H1 (cell line): Measurements from ENCODE around the gene GALNT9. TPM values are rescaled to one million over a fixed set of nuclear protein-coding genes. Genes with fewer than 3 reads are reported as not detected.

Source experiments
- CTCF ChIA-PET: fragments of 300-600 bp; sonication (Branson Sonifier 250); formaldehyde crosslinking; loops from one replicate; lab custom pipeline; 2021; ENCODE audit not compliant: partially characterized antibody; lab: Charles Lee
- POLR2A ChIA-PET: fragments of 300-600 bp; sonication (Branson Sonifier 250); formaldehyde crosslinking; loops from one replicate; lab custom pipeline; 2021; ENCODE audit warnings: inconsistent platforms; ENCODE audit not compliant: partially characterized antibody; lab: Charles Lee
- DNase-seq, 2 experiments: peaks; one replicate each; pipeline versions ENCODE4 v3.0.0 to v3.0.0-alpha.2; 2010 to 2022; ENCODE audit warnings: low spot score in 2 of 2, low read depth in 1 of 2, mixed read lengths in 1 of 2
- FAIRE-seq: peaks from 2 replicates; lab custom pipeline; 2011; peaks lifted over from hg19 to GRCh38; lab: Jason Lieb, UNC
- H2AFZ ChIP-seq: 2 replicates; pipeline ENCODE4 v1.8.1; 2012; ENCODE audit warnings: low read length, inconsistent platforms
- H2AK5ac ChIP-seq: 2 replicates; pipeline ENCODE4 v1.6.1; 2013; ENCODE audit warnings: low read depth, low read length
- H2BK120ac ChIP-seq: replicated peaks from 2 replicates; pipeline ENCODE3; 2013; ENCODE audit warnings: low read depth, low read length, inconsistent platforms
- H2BK12ac ChIP-seq: 2 replicates; pipeline ENCODE4 v1.6.1; 2013; ENCODE audit warnings: low read depth, low read length
- H2BK15ac ChIP-seq: 2 replicates; pipeline ENCODE4 v1.6.1; 2013; ENCODE audit warnings: low read length
- H2BK20ac ChIP-seq: 2 replicates; pipeline ENCODE4 v1.6.1; 2013; ENCODE audit warnings: low read length
- H2BK5ac ChIP-seq: 2 replicates; pipeline ENCODE4 v1.6.1; 2013; ENCODE audit warnings: low read depth, low read length
- H3K14ac ChIP-seq: 2 replicates; pipeline ENCODE4 v1.6.1; 2013; ENCODE audit warnings: inconsistent platforms; ENCODE audit not compliant: insufficient read length
- H3K18ac ChIP-seq: 2 replicates; pipeline ENCODE4 v1.6.1; 2013; ENCODE audit warnings: low read length; ENCODE audit errors: extremely low read depth
- H3K23ac ChIP-seq: 2 replicates; pipeline ENCODE4 v1.6.1; 2013; ENCODE audit warnings: inconsistent platforms; ENCODE audit not compliant: insufficient read length
- H3K23me2 ChIP-seq: 2 replicates; pipeline ENCODE4 v1.6.1; 2013; ENCODE audit warnings: low read depth, low read length
- H3K27ac ChIP-seq: 2 replicates; pipeline ENCODE4 v1.6.1; 2011; ENCODE audit warnings: low read depth, low read length, inconsistent platforms
- H3K27me3 ChIP-seq, 4 experiments: replicated peaks in 1 of 4; 1 replicate in 1 of 4; 2 replicates in 3 of 4; pipeline versions ENCODE4 v1.6.1 to v1.8.1; 2011 to 2013; ENCODE audit warnings: low read length in 3 of 4, mild to moderate bottlenecking in 3 of 4, inconsistent platforms in 2 of 4, mixed read lengths in 2 of 4, moderate library complexity in 1 of 4; ENCODE audit not compliant: control insufficient read depth in 3 of 4, insufficient read depth in 3 of 4; ENCODE audit errors: extremely low read depth in 1 of 4
- H3K36me3 ChIP-seq, 4 experiments: 2 replicates each; pipeline versions ENCODE4 v1.6.1 to v1.8.1; 2011 to 2013; ENCODE audit warnings: mild to moderate bottlenecking in 4 of 4, low read length in 3 of 4, moderate library complexity in 2 of 4, control low read depth in 1 of 4, inconsistent platforms in 1 of 4; ENCODE audit not compliant: insufficient read depth in 4 of 4, control insufficient read depth in 2 of 4
- H3K4ac ChIP-seq: replicated peaks from 2 replicates; pipeline ENCODE3; 2013; ENCODE audit warnings: low read length, low read depth, mixed read lengths, inconsistent platforms; ENCODE audit not compliant: insufficient read length
- H3K4me1 ChIP-seq, 4 experiments: replicated peaks in 1 of 4; 1 replicate in 1 of 4; 2 replicates in 3 of 4; pipeline versions ENCODE4 v1.6.1 to v1.8.1; 2011 to 2013; ENCODE audit warnings: low read length in 3 of 4, inconsistent platforms in 2 of 4, mixed read lengths in 1 of 4; ENCODE audit not compliant: insufficient read depth in 4 of 4, control insufficient read depth in 3 of 4
- H3K4me2 ChIP-seq, 2 experiments: 2 replicates each; pipeline versions ENCODE4 v1.6.1 to v1.8.1; 2011 to 2013; ENCODE audit warnings: low read depth in 2 of 2, low read length in 2 of 2, control low read depth in 1 of 2, inconsistent platforms in 1 of 2, mild to moderate bottlenecking in 1 of 2; ENCODE audit not compliant: insufficient read depth in 1 of 2
- H3K4me3 ChIP-seq, 4 experiments: fragments of 200-600, 300-600 bp in 1 of 4; sonication (generic), shearing (Covaris generic), sonication (Bioruptor Twin) in 1 of 4; 2 replicates each; pipeline versions ENCODE4 v1.5.1 to v1.8.1; 2011 to 2016; ENCODE audit warnings: low read length in 4 of 4, low read depth in 3 of 4, control low read depth in 2 of 4, inconsistent platforms in 2 of 4, mild to moderate bottlenecking in 2 of 4, mixed read lengths in 1 of 4, moderate library complexity in 1 of 4; ENCODE audit not compliant: insufficient read depth in 2 of 4; ENCODE audit errors: extremely low read depth in 1 of 4
- H3K56ac ChIP-seq: replicated peaks from 2 replicates; pipeline ENCODE3; 2013; ENCODE audit warnings: low read depth, mild to moderate bottlenecking, mixed read lengths, low read length, inconsistent platforms; ENCODE audit not compliant: insufficient read length
- H3K79me1 ChIP-seq: 2 replicates; pipeline ENCODE4 v1.6.1; 2013; ENCODE audit warnings: low read depth, low read length, control low read depth
- H3K79me2 ChIP-seq, 2 experiments: 2 replicates each; pipeline versions ENCODE4 v1.6.1 to v1.8.1; 2012 to 2013; ENCODE audit warnings: low read length in 2 of 2, mild to moderate bottlenecking in 2 of 2, inconsistent platforms in 1 of 2; ENCODE audit not compliant: insufficient read depth in 2 of 2, control insufficient read depth in 1 of 2
- H3K9ac ChIP-seq, 4 experiments: replicated peaks in 1 of 4; 1 replicate in 1 of 4; 2 replicates in 3 of 4; pipeline versions ENCODE4 v1.6.1 to v1.8.1; 2011 to 2013; ENCODE audit warnings: low read depth in 3 of 4, low read length in 3 of 4, control low read depth in 2 of 4, mild to moderate bottlenecking in 2 of 4, moderate library complexity in 2 of 4, inconsistent platforms in 1 of 4; ENCODE audit errors: extremely low read depth in 1 of 4
- H3K9me3 ChIP-seq, 2 experiments: 2 replicates each; pipeline versions ENCODE4 v1.6.1 to v1.8.1; 2012 to 2013; ENCODE audit warnings: mild to moderate bottlenecking in 2 of 2, moderate library complexity in 2 of 2, control low read depth in 1 of 2, inconsistent platforms in 1 of 2, low read depth in 1 of 2, low read length in 1 of 2, mixed read lengths in 1 of 2; ENCODE audit not compliant: insufficient read depth in 2 of 2
- H4K20me1 ChIP-seq, 2 experiments: replicated peaks in 1 of 2; 2 replicates each; pipeline versions ENCODE3 to v1.8.1; 2011 to 2013; ENCODE audit warnings: inconsistent platforms in 2 of 2, low read length in 2 of 2, mild to moderate bottlenecking in 1 of 2; ENCODE audit not compliant: insufficient read depth in 2 of 2, control insufficient read depth in 1 of 2
- H4K5ac ChIP-seq: 2 replicates; pipeline ENCODE4 v1.6.1; 2013; ENCODE audit warnings: low read length, low read depth, mixed read lengths, inconsistent platforms; ENCODE audit not compliant: insufficient read length
- H4K8ac ChIP-seq: 2 replicates; pipeline ENCODE4 v1.8.0; 2013; ENCODE audit warnings: mild to moderate bottlenecking, moderate library complexity, low read length, inconsistent platforms; ENCODE audit not compliant: insufficient read depth; ENCODE audit errors: extremely low read depth
- H4K91ac ChIP-seq: replicated peaks from 2 replicates; pipeline ENCODE3; 2013; ENCODE audit warnings: low read length, mixed read lengths, inconsistent platforms; ENCODE audit not compliant: insufficient read length
- ATF2 ChIP-seq: IDR thresholded peaks from 2 replicates; pipeline ENCODE4 v1.6.1; 2012; ENCODE audit warnings: low read length, inconsistent platforms
- JUN ChIP-seq: IDR thresholded peaks from 2 replicates; pipeline ENCODE4 v1.6.1; 2011; ENCODE audit warnings: low read depth, mild to moderate bottlenecking, improper control_type of control experiment, low read length
- JUND ChIP-seq: IDR thresholded peaks from 2 replicates; pipeline ENCODE4 v1.6.1; 2011; ENCODE audit warnings: mild to moderate bottlenecking, improper control_type of control experiment, low read length
- NRF1 ChIP-seq: IDR thresholded peaks from 2 replicates; pipeline ENCODE4 v1.6.1; 2011; ENCODE audit warnings: mild to moderate bottlenecking, low read depth, low read length, improper control_type of control experiment
- PHF8 ChIP-seq: fragments of 200-600 bp; sonication (generic); conservative IDR thresholded peaks from 2 replicates; pipeline ENCODE4 v1.7.1; 2012; ENCODE audit warnings: low read depth, mild to moderate bottlenecking, inconsistent platforms, low read length, moderate library complexity
- POLR2AphosphoS5 ChIP-seq: IDR thresholded peaks from 2 replicates; pipeline ENCODE4 v1.6.1; 2011; ENCODE audit warnings: low read depth, low read length
- POU5F1 ChIP-seq: IDR thresholded peaks from 2 replicates; pipeline ENCODE4 v1.6.1; 2011; ENCODE audit warnings: low read depth, mild to moderate bottlenecking, low read length, moderate library complexity
- RFX5 ChIP-seq: IDR thresholded peaks from 2 replicates; pipeline ENCODE4 v1.6.1; 2011; ENCODE audit warnings: low read depth, low read length, improper control_type of control experiment, borderline replicate concordance
- SIRT6 ChIP-seq: IDR thresholded peaks from one replicate; pipeline ENCODE4 v1.7.1; 2012; ENCODE audit warnings: low read length, inconsistent platforms
- TCF12 ChIP-seq: IDR thresholded peaks from 2 replicates; pipeline ENCODE4 v1.6.1; 2011; ENCODE audit warnings: low read depth, mild to moderate bottlenecking, low read length
- TEAD4 ChIP-seq: IDR thresholded peaks from 2 replicates; pipeline ENCODE4 v1.6.1; 2012; ENCODE audit warnings: low read depth, low read length, inconsistent platforms, mixed read lengths
- ZNF274 ChIP-seq: IDR thresholded peaks from 2 replicates; pipeline ENCODE4 v1.7.0; 2012; ENCODE audit warnings: low read length, borderline replicate concordance; ENCODE audit errors: extremely low read depth
- WGBS, 2 experiments: shearing (Covaris generic) in 1 of 2; methylation state at CpG; one replicate each; pipeline versions ENCODE4 v1.1.6 to v1.1.7; 2013 to 2015; ENCODE audit warnings: low lambda C conversion rate in 2 of 2, mixed read lengths in 2 of 2, inconsistent platforms in 1 of 2, low coverage in 1 of 2, missing lambda C conversion rate in 1 of 2; ENCODE audit not compliant: insufficient replicate concordance in 2 of 2, insufficient coverage in 1 of 2, insufficient read length in 1 of 2; ENCODE audit errors: extremely low coverage in 1 of 2, missing lambda C conversion rate in 1 of 2; 5-methylcytosine and 5-hydroxymethylcytosine counted together
- polyA plus RNA-seq, 7 experiments: library from polyadenylated mRNA; depleted of rRNA in 3 of 7; stranded (reverse) in 5 of 7; unstranded in 2 of 7; fragments of >200 nt in 5 of 7; fragments of 200-250 nt in 2 of 7; gene quantifications; 1 replicate in 5 of 7; 2 replicates in 1 of 7; 4 replicates in 1 of 7; pipeline versions ENCODE4 v1.2.1 to v1.2.3, GENCODE V29; 2011 to 2013; ENCODE audit warnings: missing spikeins in 2 of 7, mixed read lengths in 2 of 7
- total RNA-seq: library from RNA; stranded (reverse); fragmentation: NEBNext Ultra II Directional; extraction: Animal tissue kit (Norgen Biotek cat#: 25700); gene quantifications from 2 replicates; pipeline ENCODE4 v1.2.1, GENCODE V29; 2021

Gene GALNT9
- total and polyA plus RNA-seq, 2 of the 8 experiments (the other 6 are each of a cell fraction or from before 2014, with no cell fraction given) = 2.0 to 3.6 TPM

- ChIA-PET CTCF (interaction anchor here (0.7 to 4.9 kb wide), 8 partner anchors 12 to 143 kb away, joined by 3 to 30 read pairs (median 4); no protein-coding TSS in a partner anchor), POLR2A (no interaction called here)
- Histone ChIP-seq H3K18ac (no peak overlapping the region), H3K36me3 (no peaks in the 10 kb centered on the region), H4K5ac (no peak overlapping the region), H3K79me1 (no peaks in the 10 kb centered on the region), H3K4ac (no peak overlapping the region), H4K8ac (no peak overlapping the region), H3K14ac (no peak overlapping the region), H4K91ac (no peak overlapping the region), H2AK5ac (no peak overlapping the region), H3K23me2 (peaks cover 5% of the 10 kb centered on the region; the same call in 1 of the 2 replicates), H3K27me3 (peaks cover 1 to 41% (median 14%) of the 10 kb centered on the region in 4 experiments), H3K56ac (no peak overlapping the region), H4K20me1 (peaks cover 0 to 6% of the 10 kb centered on the region in 2 experiments), H3K4me2 (no peak overlapping the region), H3K23ac (no peak overlapping the region), H3K27ac (no peak overlapping the region), H3K4me3 (no peak overlapping the region), H3K9ac (no peak overlapping the region), H3K4me1 (peaks cover 0 to 2% (median 2%) of the 10 kb centered on the region in 4 experiments; a peak in 3 of 7 replicates), H2AFZ (no peak overlapping the region), H2BK12ac (no peak overlapping the region), H3K79me2 (no peaks in the 10 kb centered on the region), H2BK120ac (no peak overlapping the region), H2BK20ac (no peak overlapping the region), H2BK5ac (no peak overlapping the region), H3K9me3 (no peaks in the 10 kb centered on the region; a peak in 1 of 4 replicates), H2BK15ac (no peak overlapping the region)
- DNase-seq (no peak), FAIRE-seq (no peak)
- 94% methylated on average over 41 of the region's 43 CpGs; no CpG with 5 or more reads in 1 of the 2 experiments for WGBS, 2 experiments
- TF ChIP-seq JUN = no peak
- TF ChIP-seq SIRT6 = no peak
- no peak for TF ChIP-seq JUND
- TF ChIP-seq PHF8 = no peak
- TF ChIP-seq RFX5 = no peak
- TF ChIP-seq NRF1 = no peak
- no peak for TF ChIP-seq ATF2
- TF ChIP-seq POU5F1 = no peak
- no peak for TF ChIP-seq TCF12
- TF ChIP-seq POLR2AphosphoS5 = no peak
- no peak for TF ChIP-seq ZNF274
- TF ChIP-seq TEAD4 = no peak
Measured at GRCh38 chr12:132340266-132341035, 11.1 kb upstream of the GALNT9 start.
